Parathyroid adenoma (tissue), 2 donors: ENCODE measurements around the gene SYNJ1.

Source experiments
- H2AFZ ChIP-seq: fragments of 300-600 bp; sonication (generic); one replicate; pipeline ENCODE4 v1.7.0; 2017; ENCODE audit warnings: antibody characterized with exemption, mild to moderate bottlenecking
- H3K27ac ChIP-seq: fragments of 300-600 bp; sonication (generic); one replicate; pipeline ENCODE4 v1.7.0; 2017
- H3K27me3 ChIP-seq: fragments of 300-600 bp; sonication (generic); one replicate; pipeline ENCODE4 v1.7.0; 2017; ENCODE audit warnings: low read length; ENCODE audit not compliant: control insufficient read depth, insufficient read depth
- H3K36me3 ChIP-seq: fragments of 300-600 bp; sonication (generic); one replicate; pipeline ENCODE4 v1.7.0; 2017; ENCODE audit warnings: low read length; ENCODE audit not compliant: control insufficient read depth, insufficient read depth
- H3K4me1 ChIP-seq: fragments of 300-600 bp; sonication (generic); one replicate; pipeline ENCODE4 v1.7.0; 2017; ENCODE audit warnings: control low read depth
- H3K4me2 ChIP-seq: fragments of 300-600 bp; sonication (generic); one replicate; pipeline ENCODE4 v1.7.0; 2017; ENCODE audit warnings: low read length
- H3K4me3 ChIP-seq: fragments of 300-600 bp; sonication (generic); one replicate; pipeline ENCODE4 v1.7.0; 2017; ENCODE audit warnings: low read depth, low read length
- H3K79me2 ChIP-seq: fragments of 300-600 bp; sonication (generic); one replicate; pipeline ENCODE4 v1.7.0; 2017; ENCODE audit warnings: control low read depth
- H3K9ac ChIP-seq: fragments of 300-600 bp; sonication (generic); one replicate; pipeline ENCODE4 v1.7.0; 2017; ENCODE audit warnings: mild to moderate bottlenecking
- H3K9me3 ChIP-seq: fragments of 300-600 bp; sonication (generic); one replicate; pipeline ENCODE4 v1.7.0; 2017; ENCODE audit warnings: low read length; ENCODE audit not compliant: control insufficient read depth
- TF ChIP-seq, protein P1 (sequence below): fragments of 300-600 bp; sonication (generic); IDR thresholded peaks from one replicate; pipeline ENCODE4 v1.7.0; 2017; ENCODE audit warnings: antibody characterized with exemption, mild to moderate bottlenecking
- donor health status: primary hyperparathyroidism.

The SYNJ1 gene

GRCh38 chr21:32604464-32604863 is 123.3 kb downstream of the SYNJ1 start:
- Histone ChIP-seq H3K27me3 (no peaks in the 10 kb centered on the region), H3K36me3 (no peaks in the 10 kb centered on the region), H3K4me2 (no peak overlapping the region), H3K79me2 (no peaks in the 10 kb centered on the region), H3K4me1 (no peaks in the 10 kb centered on the region), H3K4me3 (no peak overlapping the region), H2AFZ (no peak overlapping the region), H3K9ac (no peak overlapping the region), H3K27ac (no peak overlapping the region), H3K9me3 (no peaks in the 10 kb centered on the region)
- TF ChIP-seq, protein P1, sequence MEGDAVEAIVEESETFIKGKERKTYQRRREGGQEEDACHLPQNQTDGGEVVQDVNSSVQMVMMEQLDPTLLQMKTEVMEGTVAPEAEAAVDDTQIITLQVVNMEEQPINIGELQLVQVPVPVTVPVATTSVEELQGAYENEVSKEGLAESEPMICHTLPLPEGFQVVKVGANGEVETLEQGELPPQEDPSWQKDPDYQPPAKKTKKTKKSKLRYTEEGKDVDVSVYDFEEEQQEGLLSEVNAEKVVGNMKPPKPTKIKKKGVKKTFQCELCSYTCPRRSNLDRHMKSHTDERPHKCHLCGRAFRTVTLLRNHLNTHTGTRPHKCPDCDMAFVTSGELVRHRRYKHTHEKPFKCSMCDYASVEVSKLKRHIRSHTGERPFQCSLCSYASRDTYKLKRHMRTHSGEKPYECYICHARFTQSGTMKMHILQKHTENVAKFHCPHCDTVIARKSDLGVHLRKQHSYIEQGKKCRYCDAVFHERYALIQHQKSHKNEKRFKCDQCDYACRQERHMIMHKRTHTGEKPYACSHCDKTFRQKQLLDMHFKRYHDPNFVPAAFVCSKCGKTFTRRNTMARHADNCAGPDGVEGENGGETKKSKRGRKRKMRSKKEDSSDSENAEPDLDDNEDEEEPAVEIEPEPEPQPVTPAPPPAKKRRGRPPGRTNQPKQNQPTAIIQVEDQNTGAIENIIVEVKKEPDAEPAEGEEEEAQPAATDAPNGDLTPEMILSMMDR, result no peak

DNA sequence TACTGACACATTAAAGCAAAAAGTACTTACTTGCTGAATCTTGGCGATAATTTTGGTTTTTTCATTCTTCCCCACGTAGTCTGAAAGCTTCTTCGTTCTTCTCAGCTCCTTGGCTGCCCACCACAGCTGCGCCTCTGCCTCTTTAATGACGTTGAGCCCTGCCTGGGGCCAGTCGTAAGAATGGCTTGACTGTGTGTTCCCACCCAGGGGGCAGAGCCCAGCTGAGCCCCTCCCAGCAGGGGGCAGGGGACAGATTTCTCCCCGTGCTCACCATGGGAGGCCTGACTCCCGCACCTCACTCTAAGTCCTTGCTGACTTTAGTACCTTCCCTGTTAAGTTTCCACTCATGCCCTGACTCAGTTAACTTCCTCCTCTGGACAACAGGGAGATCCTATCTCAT is 124.7 kb downstream of the SYNJ1 start:
- H3K4me2 ChIP-seq, result no peak overlapping the region
- no peaks in the 10 kb centered on the region for H3K4me1 ChIP-seq
- no peaks in the 10 kb centered on the region for H3K79me2 ChIP-seq
- H2AFZ ChIP-seq, result no peak overlapping the region
- H3K4me3 ChIP-seq, result no peak overlapping the region
- H3K9ac ChIP-seq, result no peak overlapping the region
- TF ChIP-seq, protein P1, result no peak
- H3K36me3 ChIP-seq, result no peaks in the 10 kb centered on the region
- H3K27me3 ChIP-seq, result no peaks in the 10 kb centered on the region
- H3K9me3 ChIP-seq, result no peaks in the 10 kb centered on the region
- H3K27ac ChIP-seq, result no peak overlapping the region

- Histone ChIP-seq H3K9me3 (no peaks in the 10 kb centered on the region), H3K79me2 (no peaks in the 10 kb centered on the region), H3K36me3 (no peaks in the 10 kb centered on the region), H3K27me3 (no peaks in the 10 kb centered on the region), H3K27ac (no peak overlapping the region), H3K9ac (no peak overlapping the region), H2AFZ (no peak overlapping the region), H3K4me2 (no peak overlapping the region), H3K4me3 (no peak overlapping the region), H3K4me1 (no peaks in the 10 kb centered on the region)
- TF ChIP-seq, protein P1, result no peak
These were observed 125.7 kb downstream of the SYNJ1 start for GRCh38 chr21:32602099-32602498.

GRCh38 chr21:32599526-32599925 is 128.3 kb downstream of the SYNJ1 start:
- Histone ChIP-seq H3K9me3 (no peaks in the 10 kb centered on the region), H3K4me3 (no peak overlapping the region), H3K36me3 (no peaks in the 10 kb centered on the region), H3K27me3 (no peaks in the 10 kb centered on the region), H3K4me1 (no peaks in the 10 kb centered on the region), H3K27ac (no peak overlapping the region), H3K79me2 (no peaks in the 10 kb centered on the region), H3K4me2 (no peak overlapping the region), H3K9ac (no peak overlapping the region), H2AFZ (no peak overlapping the region)
- TF ChIP-seq, protein P1, result no peak

- no peak overlapping the region for H3K27ac ChIP-seq
- H3K9ac ChIP-seq, result no peak overlapping the region
- H3K4me3 ChIP-seq, result no peak overlapping the region
- TF ChIP-seq, protein P1, result no peak
- no peaks in the 10 kb centered on the region for H3K27me3 ChIP-seq
- no peak overlapping the region for H2AFZ ChIP-seq
- H3K9me3 ChIP-seq, result no peaks in the 10 kb centered on the region
- no peak overlapping the region for H3K4me2 ChIP-seq
- no peaks in the 10 kb centered on the region for H3K4me1 ChIP-seq
- no peaks in the 10 kb centered on the region for H3K36me3 ChIP-seq
- no peaks in the 10 kb centered on the region for H3K79me2 ChIP-seq
These were observed 128.7 kb downstream of the SYNJ1 start for GRCh38 chr21:32599091-32599490.
